ENCODE results near the gene PNLIPRP2. TPM values are rescaled to one million over a fixed set of nuclear protein-coding genes. Genes with fewer than 3 reads are reported as not detected.

The PNLIPRP2 gene
- polyA plus RNA-seq (2011; rRNA removed) (not detected in 2 replicates), polyA minus RNA-seq (2011; rRNA and poly(A)+ RNA removed) (not detected in 2 replicates)

GRCh38 chr10:116620423-116621400 is at the start of gene PNLIPRP2:
Gene PNLIPRP2 (plus strand): TSS chr10:116620953.
- ChIA-PET POLR2A (no interaction called here), CTCF (no interaction called here)
- Histone ChIP-seq H3K27me3 (ENCODE audit: control insufficient read depth, insufficient read depth, low read length) (no peaks in the 10 kb centered on the region), H3K4me3 (ENCODE audit: low read depth, low read length) (no peak within 1 kb of the TSS), H3K36me3 (ENCODE audit: control insufficient read depth, insufficient read depth, low read length) (no peaks in the 10 kb centered on the region)
- TF ChIP-seq CTCF (IDR thresholded peaks at IDR 0.05; ENCODE audit: insufficient read depth, low read depth, low read length), result no peak
- DNase-seq (ENCODE audit: low read depth), result no peak

- Histone ChIP-seq H3K27me3 (ENCODE audit: control insufficient read depth, insufficient read depth, low read length) (no peaks in the 10 kb centered on the region), H3K4me3 (ENCODE audit: low read depth, low read length) (no peak overlapping the region), H3K36me3 (ENCODE audit: control insufficient read depth, insufficient read depth, low read length) (no peaks in the 10 kb centered on the region)
- no peak for DNase-seq (ENCODE audit: low read depth)
- ChIA-PET CTCF (no interaction called here), POLR2A (no interaction called here)
- TF ChIP-seq CTCF (IDR thresholded peaks at IDR 0.05; ENCODE audit: insufficient read depth, low read depth, low read length), result no peak
These were observed 46.0 kb upstream of the PNLIPRP2 start for GRCh38 chr10:116574797-116575196.

- DNase-seq (ENCODE audit: low read depth), result no peak
- TF ChIP-seq CTCF (IDR thresholded peaks at IDR 0.05; ENCODE audit: insufficient read depth, low read depth, low read length), result no peak
- ChIA-PET POLR2A (no interaction called here), CTCF (no interaction called here)
- no peak overlapping the region for H3K4me3 ChIP-seq (ENCODE audit: low read depth, low read length)
- H3K36me3 ChIP-seq (ENCODE audit: control insufficient read depth, insufficient read depth, low read length), result no peaks in the 10 kb centered on the region
- no peaks in the 10 kb centered on the region for H3K27me3 ChIP-seq (ENCODE audit: control insufficient read depth, insufficient read depth, low read length)
These were observed 32.7 kb upstream of the PNLIPRP2 start for GRCh38 chr10:116587878-116588591.

- CTCF ChIA-PET, result no interaction called here
These were observed 31.8 kb upstream of the PNLIPRP2 start for GRCh38 chr10:116588995-116589394.

More at GRCh38 chr10:116588995-116589394, 31.8 kb upstream of the PNLIPRP2 start:
- no peak overlapping the region for H3K4me3 ChIP-seq (ENCODE audit: low read depth, low read length)
- no peaks in the 10 kb centered on the region for H3K27me3 ChIP-seq (ENCODE audit: control insufficient read depth, insufficient read depth, low read length)
- DNase-seq (ENCODE audit: low read depth), result no peak
- TF ChIP-seq CTCF (IDR thresholded peaks at IDR 0.05; ENCODE audit: insufficient read depth, low read depth, low read length), result no peak
- POLR2A ChIA-PET, result no interaction called here
- no peaks in the 10 kb centered on the region for H3K36me3 ChIP-seq (ENCODE audit: control insufficient read depth, insufficient read depth, low read length)

All from BJ (cell line).